WTC11 (cell line): ENCODE results near the gene LBX2. TPM values are rescaled to one million over a fixed set of nuclear protein-coding genes. Genes with fewer than 3 reads are reported as not detected.

Experiments used
- ATAC-seq: fragments of 200-7000 bp; cut with Tn5 transposase; 2 replicates; pipeline ENCODE4 v1.10.0; 2021; ENCODE audit warnings: mild to moderate bottlenecking, moderate library complexity
- CTCF ChIA-PET: fragments of 300-600 bp; sonication (Branson Sonifier 250); formaldehyde crosslinking; loops from one replicate; lab custom pipeline; 2021; ENCODE audit warnings: antibody characterized with exemption; lab: Charles Lee
- POLR2A ChIA-PET: fragments of 350-600 bp; sonication (Branson Sonifier 250); formaldehyde crosslinking; loops from one replicate; lab custom pipeline; 2021; ENCODE audit warnings: antibody characterized with exemption; lab: Charles Lee
- DNase-seq: peaks from one replicate; pipeline ENCODE4 v3.0.0; 2021; ENCODE audit warnings: low spot score
- H3K27ac Mint-ChIP-seq: 2 replicates; pipeline ENCODE4 v1.8.0; 2021; ENCODE audit warnings: mixed read lengths
- H3K27me3 Mint-ChIP-seq: 2 replicates; pipeline ENCODE4 v1.8.0; 2021; ENCODE audit warnings: low read depth, mild to moderate bottlenecking, moderate library complexity, mixed read lengths
- H3K36me3 Mint-ChIP-seq: 2 replicates; pipeline ENCODE4 v1.8.0; 2021; ENCODE audit warnings: mixed read lengths
- H3K4me1 Mint-ChIP-seq: 2 replicates; pipeline ENCODE4 v1.8.0; 2022; ENCODE audit warnings: mixed read lengths
- H3K4me3 Mint-ChIP-seq: 2 replicates; pipeline ENCODE4 v1.8.0; 2021; ENCODE audit warnings: mild to moderate bottlenecking, moderate library complexity, mixed read lengths
- H3K9me3 Mint-ChIP-seq: 2 replicates; pipeline ENCODE4 v1.8.0; 2021; ENCODE audit warnings: mixed read lengths
- ATF1 ChIP-seq: sonication (generic); formaldehyde crosslinking; IDR thresholded peaks from 2 replicates; pipeline ENCODE4 v1.8.1; 2023; ENCODE audit warnings: mild to moderate bottlenecking, moderate library complexity, missing genetic modification reagents
- CBFB ChIP-seq: sonication (generic); formaldehyde crosslinking; IDR thresholded peaks from 2 replicates; pipeline ENCODE4 v1.8.1; 2022; ENCODE audit warnings: mild to moderate bottlenecking, low read depth, missing genetic modification reagents
- CREB1 ChIP-seq: sonication (generic); formaldehyde crosslinking; IDR thresholded peaks from 2 replicates; pipeline ENCODE4 v1.8.0; 2023; ENCODE audit warnings: mild to moderate bottlenecking, missing genetic modification reagents
- ERG ChIP-seq: fragments of 250-450 bp; sonication (Bioruptor Pico); IDR thresholded peaks from 2 replicates; pipeline ENCODE4 v1.8.0; 2021; ENCODE audit warnings: mild to moderate bottlenecking
- HMGXB4 ChIP-seq: sonication (generic); formaldehyde crosslinking; IDR thresholded peaks from 2 replicates; pipeline ENCODE4 v1.8.1; 2023; ENCODE audit warnings: mild to moderate bottlenecking, moderate library complexity, missing genetic modification reagents
- IRF2 ChIP-seq: sonication (generic); formaldehyde crosslinking; IDR thresholded peaks from 2 replicates; pipeline ENCODE4 v1.8.0; 2022; ENCODE audit warnings: low read depth, missing genetic modification reagents, borderline replicate concordance
- JAZF1 ChIP-seq: fragments of 250-450 bp; sonication (Bioruptor Pico); IDR thresholded peaks from 2 replicates; pipeline ENCODE4 v1.9.0; 2021; ENCODE audit warnings: moderate library complexity, mild to moderate bottlenecking, inconsistent platforms
- MYBL2 ChIP-seq: sonication (generic); formaldehyde crosslinking; IDR thresholded peaks from 2 replicates; pipeline ENCODE4 v1.8.1; 2023; ENCODE audit warnings: mild to moderate bottlenecking, moderate library complexity, missing genetic modification reagents
- SMAD3 ChIP-seq: sonication (generic); formaldehyde crosslinking; IDR thresholded peaks from 2 replicates; pipeline ENCODE4 v1.8.0; 2022; ENCODE audit warnings: missing genetic modification reagents, mild to moderate bottlenecking, borderline replicate concordance
- SP1 ChIP-seq: sonication (generic); formaldehyde crosslinking; conservative IDR thresholded peaks from 2 replicates; pipeline ENCODE4 v1.8.1; 2022; ENCODE audit warnings: missing genetic modification reagents
- ZNF121 ChIP-seq: sonication (generic); formaldehyde crosslinking; IDR thresholded peaks from 2 replicates; pipeline ENCODE4 v1.8.0; 2023; ENCODE audit warnings: missing genetic modification reagents
- ZNF232 ChIP-seq: sonication (generic); formaldehyde crosslinking; IDR thresholded peaks from 2 replicates; pipeline ENCODE4 v1.8.0; 2022; ENCODE audit warnings: mild to moderate bottlenecking, missing genetic modification reagents
- ZNF396 ChIP-seq: fragments of 250-450 bp; sonication (Bioruptor Pico); IDR thresholded peaks from 2 replicates; pipeline ENCODE4 v1.8.0; 2021; ENCODE audit warnings: mild to moderate bottlenecking, moderate library complexity, borderline replicate concordance
- ZNF425 ChIP-seq: fragments of 250-450 bp; sonication (Bioruptor Pico); conservative IDR thresholded peaks from 2 replicates; pipeline ENCODE4 v1.9.0; 2021; ENCODE audit warnings: mild to moderate bottlenecking
- ZNF532 ChIP-seq: fragments of 250-450 bp; sonication (Bioruptor Pico); IDR thresholded peaks from 2 replicates; pipeline ENCODE4 v1.9.0; 2021; ENCODE audit warnings: mild to moderate bottlenecking, borderline replicate concordance
- total RNA-seq: library from RNA; stranded (reverse); gene quantifications from 3 replicates; pipeline ENCODE4 v1.2.3, GENCODE V29; 2021

Gene LBX2
- total RNA-seq, 1 experiment from 2014 or later: 1.0 TPM

DNA sequence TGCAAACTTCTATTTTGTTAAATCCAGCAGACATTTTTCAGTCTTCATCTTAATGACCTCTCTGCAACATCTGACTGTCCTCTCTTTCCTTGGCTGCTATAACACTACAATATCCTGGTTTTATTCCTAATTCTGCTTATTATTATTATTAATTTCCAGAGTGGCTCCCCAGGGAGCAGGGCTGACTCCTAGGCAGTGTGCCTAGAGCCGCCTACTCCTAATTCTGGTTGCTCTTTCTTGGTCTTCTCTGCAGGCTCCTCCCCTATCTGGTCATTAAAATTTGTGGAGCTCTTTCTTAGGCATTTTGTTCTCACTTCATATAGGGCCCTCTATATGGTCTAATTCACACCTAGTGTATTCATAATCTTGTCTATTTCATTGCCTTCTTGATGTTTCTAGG is 43.6 kb upstream of the LBX2 start:
- ATAC-seq: no peak
- TF ChIP-seq ERG (CRISPR knock-in tag) (no peak), ATF1 (CRISPR knock-in tag) (no peak), JAZF1 (no peak), ZNF396 (CRISPR knock-in tag) (no peak), CBFB (no peak), MYBL2 (CRISPR knock-in tag) (no peak), HMGXB4 (no peak), ZNF232 (CRISPR knock-in tag) (no peak)
- H3K36me3 Mint-ChIP-seq: no peaks in the 10 kb centered on the region
- POLR2A ChIA-PET: no interaction called here
- no peaks in the 10 kb centered on the region for H3K9me3 Mint-ChIP-seq
- H3K4me1 Mint-ChIP-seq: peaks cover 5% of the 10 kb centered on the region
- H3K27me3 Mint-ChIP-seq: peaks cover 23% of the 10 kb centered on the region
- no peak overlapping the region for H3K4me3 Mint-ChIP-seq
- CTCF ChIA-PET: no interaction called here
- H3K27ac Mint-ChIP-seq: no peak overlapping the region
- no peak for DNase-seq

DNA sequence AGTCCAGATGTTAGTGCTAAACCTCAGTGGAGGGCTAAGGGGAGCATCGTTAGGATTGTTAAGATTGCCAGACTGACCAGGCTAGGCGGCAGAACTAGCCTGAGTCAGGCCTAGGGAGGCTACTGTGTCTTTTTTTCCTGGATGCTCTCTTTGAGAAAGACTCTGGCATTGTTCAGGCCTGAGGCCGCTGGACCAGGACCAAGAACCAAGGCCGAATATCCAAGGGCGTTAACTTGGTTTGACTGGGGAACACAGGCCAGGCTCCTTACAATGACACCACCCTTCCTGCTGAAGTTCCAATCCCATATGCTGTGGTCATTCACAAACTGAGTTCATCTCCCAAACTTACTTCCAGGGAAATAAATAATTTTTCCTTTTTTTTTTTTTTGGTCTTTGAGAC is 40.9 kb upstream of the LBX2 start:
- Mint-ChIP-seq H3K4me3 (no peak overlapping the region), H3K36me3 (no peaks in the 10 kb centered on the region), H3K27ac (no peak overlapping the region), H3K9me3 (no peaks in the 10 kb centered on the region), H3K27me3 (peaks cover 7% of the 10 kb centered on the region), H3K4me1 (peaks cover 8% of the 10 kb centered on the region; the same call in 1 of the 2 replicates)
- no peak for TF ChIP-seq ZNF121 (CRISPR knock-in tag)
- TF ChIP-seq SMAD3: no peak
- TF ChIP-seq ATF1 (CRISPR knock-in tag): no peak
- TF ChIP-seq SP1 (CRISPR knock-in tag): no peak
- TF ChIP-seq ZNF425: no peak
- TF ChIP-seq ZNF532 (CRISPR knock-in tag): no peak
- TF ChIP-seq IRF2: no peak
- TF ChIP-seq CREB1 (CRISPR knock-in tag): no peak
- POLR2A ChIA-PET: no interaction called here
- ATAC-seq (no peak), DNase-seq (no peak)
- CTCF ChIA-PET: no interaction called here
